Stimulated activated CD8-positive, alpha-beta memory T cell treated with anti-CD3 and anti-CD28 coated beads, Interleukin-15, amount 100 ng/mL, for 24 hours (primary cell): ENCODE data around the gene ARID2.

ENCODE experiments used
- DNase-seq: peaks from one replicate; pipeline ENCODE4 v3.0.0-alpha.2; 2020; ENCODE audit warnings: low read depth

Gene ARID2

GRCh38 chr12:45721954-45722353 lies 7.6 kb upstream of the ARID2 start:
- no peak for DNase-seq

- no peak for DNase-seq
Observed at GRCh38 chr12:45725631-45726602, 3.6 kb upstream of the ARID2 start.

GRCh38 chr12:45726603-45727300 lies 2.8 kb upstream of the ARID2 start:
- DNase-seq: peak; percentile 16

DNA sequence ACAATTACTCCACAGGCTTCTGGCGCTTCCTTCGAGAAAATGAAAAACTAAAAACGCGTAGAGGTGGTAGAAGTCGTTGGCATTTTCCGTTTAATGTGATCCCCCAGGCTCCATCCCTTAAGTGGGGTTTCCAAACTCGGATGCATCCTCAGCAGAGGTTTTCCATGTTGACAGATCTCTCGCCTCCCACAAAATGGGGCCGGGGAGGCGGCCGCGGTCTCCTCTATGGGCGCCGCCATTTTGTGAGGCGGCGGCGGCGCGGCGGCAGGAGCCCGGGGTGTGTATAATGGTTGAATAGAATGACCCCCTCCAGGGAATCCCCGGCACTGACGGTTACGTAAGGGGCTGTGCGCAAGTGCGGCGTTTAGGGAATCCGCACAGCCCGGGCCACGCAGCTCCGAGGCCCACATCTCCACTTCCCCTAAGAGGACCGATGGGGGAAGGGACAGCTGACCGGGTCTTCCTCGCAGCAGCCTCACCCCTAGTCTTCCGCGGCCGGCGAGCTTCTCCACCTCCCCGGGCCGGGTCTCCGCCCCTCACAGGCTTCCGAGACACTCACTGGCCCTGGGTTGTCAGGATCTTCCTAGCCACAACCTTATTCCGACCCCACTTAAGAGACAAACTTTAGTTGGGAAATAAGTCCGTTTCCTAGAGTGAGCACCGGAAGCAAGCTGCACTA lies 2.1 kb upstream of the ARID2 start:
- DNase-seq: peak; percentile 69

- DNase-seq: no peak
Observed at GRCh38 chr12:45727980-45728629, 1.4 kb upstream of the ARID2 start.

- peak; percentile 84 for DNase-seq
Observed at GRCh38 chr12:45728630-45729232, 775 bp upstream of the ARID2 start.

- DNase-seq: peak; percentile 23
Observed at GRCh38 chr12:45730084-45730347, 510 bp downstream of the ARID2 start.

GRCh38 chr12:45730348-45731189 lies 1.1 kb downstream of the ARID2 start:
- peak; percentile 21 for DNase-seq

- DNase-seq: no peak
Observed at GRCh38 chr12:45731190-45731775, 1.8 kb downstream of the ARID2 start.

DNA sequence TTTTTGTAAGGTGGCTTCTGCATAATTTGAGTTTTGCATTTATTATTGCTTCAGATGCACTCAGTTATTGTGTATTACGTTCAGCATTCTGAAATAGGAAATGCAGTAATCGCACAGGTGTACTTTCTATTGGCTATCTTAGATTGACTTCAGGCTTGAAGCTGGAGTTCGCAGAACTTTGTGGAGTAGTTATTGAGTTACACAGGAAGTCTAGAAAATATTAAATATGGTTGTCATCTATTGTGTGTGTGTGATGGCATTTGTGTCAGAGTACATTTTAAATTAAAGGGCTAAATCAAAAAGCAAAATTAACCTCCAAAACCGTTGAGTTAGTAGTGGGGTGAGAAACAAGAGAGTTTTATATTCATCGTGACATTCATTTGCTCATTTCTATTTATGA lies 2.7 kb downstream of the ARID2 start:
- DNase-seq: no peak

DNA sequence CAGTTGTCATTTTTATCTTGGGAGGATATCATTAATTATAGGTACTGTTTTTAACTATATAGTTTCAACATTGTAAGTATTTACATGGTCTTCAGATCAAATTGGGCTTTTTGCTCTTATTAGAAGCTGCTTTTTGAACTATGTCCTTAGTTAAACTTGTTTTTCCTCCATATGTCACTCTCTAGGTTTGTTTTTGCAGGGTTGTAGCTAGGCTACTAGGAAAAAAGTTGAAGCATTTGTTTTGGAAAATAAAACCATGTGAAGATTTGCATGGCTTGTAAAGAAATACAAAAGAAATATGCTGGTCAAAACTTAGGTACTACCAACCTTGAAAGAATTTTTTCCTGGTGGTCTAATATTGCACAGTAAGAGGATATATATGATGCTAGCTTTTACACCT lies 3.4 kb downstream of the ARID2 start:
- DNase-seq: no peak

GRCh38 chr12:45737638-45738037 lies 8.1 kb downstream of the ARID2 start:
- no peak for DNase-seq

DNA sequence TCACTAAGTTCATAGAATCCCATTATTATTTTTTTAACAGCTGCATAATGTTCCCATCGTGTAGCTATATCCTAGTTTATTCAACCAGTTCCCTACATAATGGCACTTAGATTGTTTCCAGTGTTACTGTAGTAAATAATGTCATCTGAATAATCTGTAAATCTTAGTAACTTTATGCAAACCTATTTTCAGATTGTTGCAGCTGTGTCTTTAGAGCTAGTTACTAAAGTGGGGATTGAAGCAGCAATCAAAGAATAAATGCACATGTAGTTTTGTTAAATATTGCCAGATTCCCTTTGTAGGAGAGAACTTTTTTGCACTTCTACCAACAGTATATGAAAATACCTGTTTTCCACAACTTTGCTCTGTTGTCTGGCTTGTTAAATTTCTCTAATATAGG lies 13.1 kb downstream of the ARID2 start:
- no peak for DNase-seq

- DNase-seq: no peak
Observed at GRCh38 chr12:45743247-45743646, 13.7 kb downstream of the ARID2 start.

- DNase-seq: no peak
Observed at GRCh38 chr12:45745861-45746277, 16.4 kb downstream of the ARID2 start.

DNA sequence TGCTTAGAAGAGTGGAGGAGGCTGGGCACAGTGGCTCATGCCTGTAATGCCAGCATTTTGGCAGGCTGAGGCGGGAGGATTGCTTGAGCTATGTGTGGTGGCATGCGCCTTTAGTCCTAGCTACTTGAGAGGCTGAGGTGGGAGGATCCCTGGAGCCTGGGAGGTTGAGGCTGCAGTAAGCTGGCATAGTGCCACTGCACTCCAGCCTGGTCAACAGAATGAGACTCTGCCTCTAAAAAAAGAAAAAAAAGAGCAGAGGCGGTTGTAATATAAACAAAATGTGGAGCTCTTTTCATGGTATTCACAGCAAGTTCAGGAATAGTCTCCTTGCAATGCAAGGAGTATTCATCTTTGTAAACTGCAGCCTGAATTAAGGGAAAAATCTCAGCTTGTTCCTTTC lies 27.2 kb downstream of the ARID2 start:
- no peak for DNase-seq

DNA sequence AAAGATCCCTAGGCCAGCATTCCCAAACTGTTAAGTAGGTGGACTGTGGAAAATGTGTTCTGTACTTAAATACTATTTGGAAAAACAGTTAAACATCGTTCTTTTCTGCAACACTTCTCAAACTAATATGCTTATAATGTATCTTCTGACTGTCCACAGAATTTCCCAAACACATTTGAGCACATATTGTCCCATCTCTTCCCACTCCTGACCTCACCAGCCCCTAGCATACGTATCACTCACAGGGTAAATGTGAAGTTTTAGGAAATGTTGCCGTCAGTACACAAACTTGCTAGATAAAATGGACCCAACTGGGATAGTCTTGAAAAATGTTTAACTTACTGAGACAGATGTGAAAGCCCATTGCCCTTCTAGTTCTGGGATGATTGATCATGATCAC lies 27.7 kb downstream of the ARID2 start:
- no peak for DNase-seq

GRCh38 chr12:45760333-45760732 lies 30.8 kb downstream of the ARID2 start:
- no peak for DNase-seq

- no peak for DNase-seq
Observed at GRCh38 chr12:45762185-45763110, 32.9 kb downstream of the ARID2 start.

DNA sequence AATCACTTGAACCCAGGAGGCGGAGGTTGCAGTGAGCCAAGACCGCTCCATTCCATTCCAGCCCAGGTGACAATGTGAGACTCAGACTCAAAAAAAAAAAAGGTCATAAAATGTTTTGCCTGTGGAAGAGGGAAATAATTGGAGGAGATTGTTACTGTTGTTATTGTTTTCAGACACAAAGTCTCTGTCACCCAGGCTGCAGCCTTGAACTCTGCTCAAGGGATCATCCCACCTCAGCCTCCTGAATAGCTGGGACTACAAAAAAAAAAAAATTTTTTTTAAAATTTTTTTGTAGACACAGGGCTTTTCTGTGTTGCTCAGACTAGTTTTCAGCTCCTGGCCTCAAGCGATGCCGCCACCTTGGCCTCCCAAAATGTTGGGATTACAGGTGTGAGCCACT lies 33.9 kb downstream of the ARID2 start:
- DNase-seq: no peak
